Amniotic epithelial cell (primary cell): ENCODE results near the gene TM4SF18.

Experiments used
- DNase-seq: peaks from one replicate; pipeline ENCODE4 v3.0.0-alpha.2; 2010; ENCODE audit warnings: low read depth

The TM4SF18 gene

DNA sequence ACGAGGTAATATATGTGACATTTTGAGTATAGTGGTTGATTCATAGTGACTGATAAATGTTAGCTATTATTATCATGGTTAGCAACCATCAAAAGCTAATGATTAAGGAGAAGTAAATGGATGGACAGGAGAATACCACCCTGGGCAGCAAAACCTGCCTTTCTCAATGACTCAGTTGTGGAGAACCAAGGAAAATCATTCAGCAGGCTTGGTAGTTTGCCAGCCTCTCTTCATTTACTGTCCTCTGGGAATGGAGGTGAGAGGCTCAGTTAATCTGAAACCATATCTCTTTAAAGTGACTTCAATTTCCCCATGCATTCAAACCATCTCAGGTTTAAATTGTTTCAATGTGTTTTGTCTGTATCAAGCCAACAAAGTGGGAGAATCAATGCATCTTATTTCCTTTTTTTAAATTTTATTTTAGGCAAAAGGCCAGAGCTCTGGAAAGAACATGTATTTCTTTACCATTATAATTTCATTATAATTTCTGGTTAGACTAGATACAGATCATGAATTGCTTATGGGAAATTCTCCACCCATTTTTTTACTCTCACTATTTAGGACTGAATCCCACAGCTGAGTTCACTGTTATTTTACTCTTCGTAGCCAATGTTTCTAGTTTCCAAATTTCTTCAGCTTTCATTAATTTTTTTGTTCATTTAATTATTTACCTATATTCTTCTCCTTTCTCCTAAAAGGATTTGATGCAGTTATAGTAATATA, 2.7 kb downstream of the TM4SF18 start:
- DNase-seq: no peak

DNA sequence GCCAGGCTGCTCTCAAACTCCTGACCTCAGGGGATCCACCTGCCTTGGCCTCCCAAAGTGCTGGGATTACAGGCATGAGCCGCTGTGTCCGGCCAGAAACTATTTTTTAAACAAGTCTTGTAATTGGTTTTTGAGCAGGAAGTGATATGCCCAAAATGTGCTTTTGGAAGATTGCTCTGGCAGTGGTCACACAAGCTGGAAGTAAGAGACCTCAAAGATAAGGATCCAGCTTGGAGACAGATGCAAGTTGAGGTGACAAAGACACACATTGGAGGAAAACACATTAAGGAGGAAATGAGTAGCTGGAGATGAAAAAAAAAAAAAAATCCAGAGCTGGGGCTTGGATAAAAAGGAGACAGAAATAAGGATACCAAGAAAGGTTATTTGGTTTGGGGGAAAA, 6.3 kb downstream of the TM4SF18 start:
- DNase-seq: no peak

DNA sequence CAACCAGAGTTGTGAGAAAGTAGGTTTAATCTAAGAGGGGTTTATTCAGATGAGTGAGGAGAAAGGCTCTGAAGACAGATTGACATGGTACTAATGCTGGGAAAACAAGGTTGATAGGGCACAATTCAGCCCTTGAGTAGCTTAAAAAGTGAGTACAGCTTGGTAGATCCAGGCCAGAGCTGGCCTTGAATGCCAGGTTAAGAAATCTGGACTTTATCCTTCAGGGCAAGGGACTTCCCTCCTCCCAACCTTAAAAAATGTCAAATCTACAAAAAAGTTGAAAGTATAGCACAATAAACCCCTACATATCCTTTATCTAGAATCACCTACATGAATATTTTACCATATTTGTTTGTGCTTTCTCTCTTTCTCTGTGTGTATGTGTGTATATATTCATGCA, 7.9 kb downstream of the TM4SF18 start:
- no peak for DNase-seq

DNA sequence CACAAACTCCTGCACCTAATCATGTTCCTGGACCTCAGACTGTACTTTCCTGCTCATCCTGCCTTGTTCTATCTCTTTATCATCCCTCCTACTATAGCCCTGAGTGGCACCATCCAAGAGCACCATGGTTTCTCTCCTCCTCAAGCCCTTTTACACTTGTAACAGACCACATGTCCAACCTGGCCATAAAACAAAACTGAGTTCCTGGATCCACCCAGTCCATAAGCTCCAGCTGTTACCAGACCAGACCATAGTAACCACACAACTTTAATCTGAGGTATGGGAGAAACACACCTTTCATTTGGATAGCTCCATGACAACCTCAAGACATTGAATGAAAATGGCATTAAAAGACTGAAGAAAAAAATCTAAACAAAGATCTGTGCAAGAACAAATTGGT, 9.1 kb downstream of the TM4SF18 start:
- no peak for DNase-seq

DNA sequence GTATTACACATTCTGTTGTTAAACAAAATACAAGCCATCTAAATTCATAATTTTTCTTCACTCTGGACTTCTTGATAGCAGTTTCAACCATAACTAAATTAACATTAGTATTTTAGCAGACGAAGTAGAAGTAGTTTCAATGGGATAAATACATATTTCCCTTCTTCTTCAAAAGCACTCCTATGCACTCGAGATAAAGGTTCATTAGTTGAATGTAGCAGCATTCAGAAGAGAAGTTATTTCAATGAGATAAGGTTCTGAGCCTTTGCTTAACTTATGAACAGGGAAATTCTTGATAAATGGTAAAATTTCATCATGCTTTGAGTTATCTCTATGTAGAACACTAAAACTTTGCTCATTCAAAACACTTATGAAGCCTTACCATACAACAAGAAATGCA, 11.8 kb downstream of the TM4SF18 start:
- no peak for DNase-seq

DNA sequence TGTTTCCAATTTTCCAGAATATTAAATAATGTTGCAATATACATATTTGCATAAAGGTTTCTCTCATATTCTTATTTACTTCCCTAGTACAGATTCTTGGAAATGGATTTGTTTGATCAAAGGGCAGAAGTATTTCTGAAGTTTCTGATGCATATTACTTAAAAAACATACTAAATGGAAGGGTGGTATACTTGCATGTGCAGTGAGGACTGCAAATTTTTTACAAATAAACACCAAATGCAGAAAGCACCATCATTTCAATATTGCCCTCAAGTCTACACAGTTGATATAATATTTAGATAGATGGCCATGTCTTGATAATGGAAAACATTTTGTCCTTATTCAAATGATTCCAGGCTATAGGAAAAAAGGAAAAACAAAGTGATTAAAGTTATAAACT, 12.3 kb downstream of the TM4SF18 start:
- no peak for DNase-seq

DNA sequence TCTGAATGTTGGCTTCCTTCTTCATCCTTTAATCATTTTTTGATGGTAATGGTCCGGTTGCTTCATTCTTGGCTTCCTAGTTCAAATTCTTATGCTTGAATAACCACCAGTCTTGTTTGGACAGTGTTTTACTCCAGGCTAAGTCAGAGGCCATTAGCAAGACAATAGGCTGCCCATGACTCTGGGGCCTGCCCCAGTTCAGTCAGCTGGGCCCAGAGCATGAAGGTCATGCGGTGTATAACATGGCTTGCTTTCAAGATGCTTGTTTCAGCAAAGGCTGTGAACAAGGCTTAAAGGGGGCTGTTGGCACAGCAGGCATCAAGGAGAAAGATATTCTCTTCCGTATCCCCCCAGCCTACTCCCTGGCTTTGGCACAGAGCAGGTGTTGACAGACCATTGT, 13.7 kb downstream of the TM4SF18 start:
- DNase-seq: no peak

DNA sequence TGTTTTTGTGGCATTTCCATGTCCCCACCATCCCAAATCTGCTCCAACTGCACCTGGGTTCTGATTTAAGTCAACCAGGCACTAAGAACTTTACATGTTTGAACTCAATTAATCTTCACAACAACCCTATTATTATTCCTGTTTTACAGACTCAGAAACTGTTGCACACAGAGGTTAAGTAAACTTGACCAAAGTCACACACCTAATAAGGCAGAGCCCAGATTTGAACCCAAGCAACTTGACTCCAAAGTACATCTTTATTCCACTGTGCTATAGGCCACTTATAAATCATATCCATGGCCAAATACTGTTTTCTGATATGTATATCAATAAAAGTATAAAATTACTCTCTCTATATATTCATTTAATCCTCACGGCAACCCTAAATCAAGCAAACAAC, 16.4 kb downstream of the TM4SF18 start:
- DNase-seq: no peak

DNA sequence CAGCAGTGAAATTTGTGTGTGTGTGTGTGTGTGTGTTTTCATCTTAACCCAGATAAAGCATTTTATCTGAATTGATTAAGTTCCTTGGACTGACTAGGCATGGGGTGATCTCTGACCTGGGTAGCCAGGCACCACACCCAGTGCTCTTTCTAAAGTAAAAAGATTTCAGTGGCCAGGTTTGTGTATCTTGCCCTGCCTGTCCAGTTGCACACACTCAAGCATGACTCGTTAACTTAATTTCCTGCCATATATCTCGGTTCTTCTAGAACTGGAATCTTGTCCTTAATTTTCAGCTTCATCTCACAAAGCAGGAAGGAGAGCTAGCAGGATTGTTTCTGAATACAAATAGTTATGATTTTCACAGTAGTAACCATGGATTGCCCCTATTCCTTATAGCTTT, 17.0 kb downstream of the TM4SF18 start:
- no peak for DNase-seq

DNA sequence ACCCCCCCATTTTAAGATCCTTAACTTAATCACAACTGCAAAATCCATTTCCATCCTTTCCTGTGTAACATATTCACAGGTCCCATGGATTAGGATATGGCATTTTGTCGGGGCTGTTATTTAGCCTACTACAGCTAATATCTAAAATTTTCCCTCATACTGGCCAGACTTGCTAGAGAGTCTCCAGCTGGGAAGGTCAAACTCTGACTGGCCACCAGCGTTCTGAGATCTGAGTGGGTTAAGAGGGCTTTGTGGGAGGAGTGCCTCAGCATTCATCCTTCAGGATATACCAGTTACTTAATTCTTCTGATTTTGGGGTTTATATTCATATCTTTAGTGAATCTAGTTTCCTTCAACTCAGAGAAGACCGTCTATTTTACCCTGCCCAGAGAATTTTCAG, 17.7 kb downstream of the TM4SF18 start:
- peak; percentile 26 for DNase-seq

DNA sequence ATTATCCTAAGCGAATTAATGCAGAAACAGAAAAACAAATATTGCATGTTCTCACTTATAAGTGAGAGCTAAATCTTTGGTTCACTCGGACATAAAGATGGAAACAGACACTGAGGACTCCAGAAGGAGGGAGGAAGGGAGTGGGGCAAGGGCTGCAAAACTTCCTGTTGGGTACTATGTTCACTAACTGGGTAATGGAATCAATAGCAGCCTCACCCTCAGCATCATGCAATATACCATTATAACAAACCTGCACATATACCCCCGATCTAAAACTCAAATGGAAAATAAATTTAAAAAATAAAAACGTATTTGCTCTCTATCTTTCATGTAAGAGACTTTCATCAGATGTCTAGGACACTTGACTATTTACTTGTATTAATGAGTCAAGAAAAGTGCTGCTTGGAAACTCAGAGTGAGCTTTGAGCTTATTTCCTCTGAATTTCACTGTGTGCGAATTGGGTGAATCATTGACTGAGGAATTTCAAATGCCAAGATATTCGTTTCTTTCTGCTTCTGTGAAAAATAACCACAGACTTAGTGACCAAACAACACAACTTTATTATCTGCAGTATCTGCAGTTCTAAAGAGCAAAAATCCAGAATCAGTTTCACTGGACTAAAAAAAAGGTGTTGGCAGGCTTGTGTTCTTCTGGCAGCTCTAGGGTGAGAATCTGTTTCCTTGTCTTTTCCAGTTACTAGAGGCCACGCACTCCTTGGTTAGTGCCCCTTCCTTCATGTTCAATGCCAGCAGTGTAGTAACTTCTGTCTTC, 18.4 kb downstream of the TM4SF18 start:
- peak; percentile 86 for DNase-seq

DNA sequence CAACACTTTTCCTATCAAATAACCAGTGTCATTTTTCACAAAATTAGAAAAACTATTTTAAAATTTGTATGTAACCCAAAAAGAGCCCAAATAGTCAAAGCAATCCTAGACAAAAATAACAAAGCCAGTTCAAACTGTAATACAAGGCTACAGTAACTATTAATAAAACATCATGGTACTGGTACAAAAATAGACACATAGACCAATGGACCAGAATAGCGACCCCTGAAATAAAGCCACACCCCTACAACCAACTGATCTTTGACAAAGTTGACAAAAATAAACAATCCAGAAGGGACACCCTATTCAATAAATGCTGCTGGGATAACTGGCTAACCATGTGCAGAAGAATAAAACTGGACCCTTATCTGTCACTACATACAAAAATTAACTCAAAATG, 19.9 kb downstream of the TM4SF18 start:
- no peak for DNase-seq

DNA sequence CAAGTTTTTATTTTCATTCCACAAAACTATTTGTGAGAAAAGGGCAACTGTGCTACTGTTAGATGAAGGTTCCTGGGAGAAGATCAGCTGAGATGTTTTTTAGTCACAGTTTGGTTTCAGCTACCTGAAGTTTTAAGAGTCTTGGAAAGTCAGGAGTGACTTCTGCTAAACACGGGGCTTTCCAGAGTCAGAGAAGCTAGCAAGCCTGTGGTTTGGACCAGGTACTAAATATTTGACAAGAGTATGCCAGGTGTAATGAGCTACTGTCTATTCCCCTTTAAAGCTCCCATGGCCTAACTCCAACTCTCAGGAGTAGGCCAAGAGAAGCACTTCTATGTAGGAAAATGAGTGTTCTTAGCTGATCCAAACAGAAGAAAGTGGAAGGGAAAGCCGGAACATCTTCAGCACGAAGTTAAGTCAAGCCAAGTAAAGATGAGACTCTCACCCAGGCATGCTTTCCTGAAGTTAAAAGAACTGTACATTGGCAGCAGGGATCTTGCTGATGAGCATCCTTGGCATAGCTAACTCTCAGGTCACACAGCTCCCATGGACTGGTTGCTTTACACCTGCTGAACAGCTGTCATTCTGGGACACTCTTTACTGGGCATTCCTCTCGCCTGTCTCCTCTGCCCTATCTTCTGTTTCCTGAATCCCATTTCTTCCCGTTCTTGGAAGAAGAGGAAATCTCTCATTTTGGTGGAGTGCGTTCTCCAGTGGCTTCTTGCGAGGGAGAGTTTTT, 22.5 kb downstream of the TM4SF18 start:
- DNase-seq: no peak

DNA sequence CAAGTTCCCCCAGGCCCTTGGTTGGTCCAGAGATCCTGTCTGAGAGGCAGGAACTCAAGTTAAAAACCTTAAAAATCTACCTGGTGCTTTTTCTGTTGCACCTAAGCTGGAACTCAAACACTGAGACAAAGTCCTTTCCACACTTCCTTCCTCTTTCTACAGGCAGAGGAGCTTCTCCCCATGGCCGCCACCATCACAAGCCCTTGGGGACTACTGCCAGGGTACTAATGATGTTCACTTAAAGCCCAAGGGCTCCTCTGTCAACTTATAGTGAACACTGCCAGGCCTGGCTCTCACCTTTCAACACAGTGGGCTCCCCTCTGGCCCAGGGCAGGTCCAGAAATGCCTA, 26.0 kb downstream of the TM4SF18 start:
- DNase-seq: no peak

DNA sequence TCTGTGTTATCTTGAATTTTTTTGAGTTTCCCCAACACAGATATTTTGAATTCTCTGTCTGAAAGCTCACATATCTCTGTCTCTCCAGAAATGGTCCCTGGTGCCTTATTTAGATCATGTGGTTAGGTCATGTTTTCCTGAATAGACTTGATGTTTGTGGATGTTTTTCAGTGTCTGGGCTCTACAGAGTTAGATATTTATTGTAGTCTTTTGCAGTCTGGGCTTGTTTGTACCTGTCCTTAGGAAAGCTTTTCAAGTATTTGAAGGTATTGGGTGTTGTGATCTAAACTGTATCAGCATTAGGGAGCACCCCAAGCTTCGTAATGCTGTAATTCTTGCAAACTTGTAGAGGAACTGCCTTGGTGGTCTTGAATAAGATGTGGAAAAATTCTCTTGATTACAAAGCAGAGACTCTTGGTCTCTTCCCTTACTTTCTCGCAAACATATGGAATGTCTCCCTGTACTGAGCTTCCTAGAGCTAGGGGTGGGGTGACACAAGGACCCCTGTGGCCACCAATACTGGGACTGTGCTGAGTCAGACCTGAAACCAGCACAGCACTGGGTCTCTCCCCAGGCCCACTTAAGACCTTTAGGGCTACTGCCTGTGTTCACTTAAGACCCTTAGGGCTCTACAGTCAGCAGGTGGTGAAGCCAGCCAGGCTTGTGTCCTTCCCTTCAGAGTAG, 26.5 kb downstream of the TM4SF18 start:
- no peak for DNase-seq

DNA sequence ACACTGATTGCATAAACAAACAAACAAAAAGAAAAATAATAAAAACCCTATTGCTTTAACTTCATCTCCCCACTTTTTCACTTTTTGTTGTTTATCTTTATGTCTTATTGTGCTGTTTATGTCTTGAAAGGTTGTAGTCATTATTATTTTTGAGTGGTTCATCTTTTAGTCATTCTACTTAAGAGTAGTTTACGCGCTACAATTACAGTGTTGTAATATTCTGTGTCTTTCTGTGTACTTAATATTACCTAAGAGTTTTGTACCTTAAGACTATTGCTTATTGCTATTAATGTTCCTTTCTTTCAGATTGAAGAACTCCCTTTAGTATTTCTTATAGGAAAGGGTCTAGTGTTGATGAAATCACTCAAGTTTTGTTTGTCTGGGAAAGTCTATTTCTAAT, 28.1 kb downstream of the TM4SF18 start:
- DNase-seq: no peak

DNA sequence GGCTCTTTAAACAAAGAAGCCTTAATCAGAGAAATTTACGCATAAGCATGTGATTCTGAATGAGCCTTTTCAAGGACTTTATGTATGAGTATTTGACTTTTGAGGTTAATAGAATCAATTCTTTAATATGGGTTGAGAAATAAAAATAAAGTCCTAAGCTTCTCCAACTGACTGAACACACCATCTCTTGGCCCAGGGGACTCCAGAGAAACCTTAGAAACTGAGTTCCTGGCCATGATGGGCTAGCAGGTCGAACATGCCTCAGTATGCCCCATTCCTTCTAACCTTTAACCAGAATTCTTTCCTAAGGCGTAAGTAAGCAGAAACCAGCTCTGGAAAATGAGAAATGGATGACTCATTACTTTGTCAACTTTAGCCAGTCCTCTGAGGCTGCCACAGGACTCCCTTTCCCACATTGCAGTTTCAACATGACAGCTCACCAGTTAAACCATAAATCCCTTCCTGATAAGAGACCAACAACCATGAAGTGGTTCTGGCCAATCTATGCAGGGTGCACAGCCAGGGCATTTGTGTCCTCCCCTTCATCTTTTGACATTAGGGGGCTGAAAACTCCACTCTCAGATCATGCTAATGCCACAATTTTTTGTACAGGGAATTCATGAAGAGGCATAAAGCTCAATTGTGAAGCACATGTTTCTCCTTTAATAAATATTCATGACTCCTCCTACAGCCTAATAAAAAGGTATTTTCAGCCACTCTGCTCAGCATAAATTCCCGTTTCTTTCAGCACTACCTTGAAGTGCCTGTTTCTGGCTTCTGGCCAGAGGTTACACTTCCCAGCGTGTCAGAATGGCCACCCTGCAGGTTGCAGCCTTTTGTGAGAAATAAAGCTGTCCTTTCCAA, 33.3 kb downstream of the TM4SF18 start:
- peak; percentile 98 for DNase-seq

DNA sequence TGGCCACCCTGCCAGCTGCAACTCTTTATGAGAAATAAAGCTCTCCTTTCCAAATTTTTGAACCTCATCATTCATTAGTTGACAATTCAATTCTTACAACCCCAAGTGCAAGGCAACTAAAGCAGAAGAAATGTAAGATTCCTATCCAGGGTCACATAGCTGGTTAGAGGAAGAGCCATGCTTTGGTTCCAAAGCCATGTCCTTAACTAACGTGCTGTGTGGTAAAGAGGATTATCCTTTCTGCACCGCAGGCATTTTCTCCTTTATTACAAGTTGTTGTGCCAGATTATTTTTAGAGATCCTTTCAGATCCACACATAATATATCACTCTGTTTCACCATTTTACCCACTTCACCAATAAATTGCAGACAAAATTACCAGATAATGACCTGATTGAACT, 36.5 kb downstream of the TM4SF18 start:
- DNase-seq: peak; percentile 32

DNA sequence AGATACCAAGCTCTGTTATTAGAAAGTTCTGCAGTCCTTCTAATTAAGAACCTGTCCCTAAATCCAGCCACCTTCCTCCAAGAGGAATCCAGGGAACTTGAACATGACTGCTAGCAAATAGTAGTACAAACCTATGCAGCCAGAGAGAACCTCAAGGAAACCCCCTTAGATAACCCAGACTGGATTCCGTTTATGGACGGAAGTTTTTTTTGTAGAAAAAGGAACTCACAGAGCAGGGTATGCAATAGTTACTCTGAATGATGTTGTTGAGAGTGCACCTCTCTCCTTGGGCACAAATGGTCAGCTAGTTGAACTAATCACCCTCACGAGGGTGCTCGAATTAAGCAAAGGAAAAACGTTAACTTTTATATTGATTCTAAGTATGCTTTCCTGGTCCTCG, 40.8 kb downstream of the TM4SF18 start:
- no peak for DNase-seq

DNA sequence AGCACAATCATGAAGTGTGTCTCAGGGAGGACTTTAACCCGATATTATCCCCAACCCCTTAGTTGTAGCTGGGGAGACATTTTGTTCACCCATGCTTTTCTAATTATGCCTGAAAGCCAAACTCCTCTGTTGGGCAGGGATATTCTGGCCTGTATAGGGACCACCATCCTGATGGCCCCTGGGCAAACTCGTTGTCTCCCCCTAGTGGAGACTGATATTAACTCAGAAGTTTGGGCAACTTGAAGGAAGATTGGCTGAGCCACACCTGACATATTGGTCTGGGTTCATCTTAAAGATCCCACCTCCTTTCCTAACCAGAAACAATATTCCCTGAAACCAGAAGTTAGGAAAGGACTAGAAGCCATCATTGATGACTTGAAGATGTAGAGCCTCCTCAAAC, 42.3 kb downstream of the TM4SF18 start:
- DNase-seq: no peak

DNA sequence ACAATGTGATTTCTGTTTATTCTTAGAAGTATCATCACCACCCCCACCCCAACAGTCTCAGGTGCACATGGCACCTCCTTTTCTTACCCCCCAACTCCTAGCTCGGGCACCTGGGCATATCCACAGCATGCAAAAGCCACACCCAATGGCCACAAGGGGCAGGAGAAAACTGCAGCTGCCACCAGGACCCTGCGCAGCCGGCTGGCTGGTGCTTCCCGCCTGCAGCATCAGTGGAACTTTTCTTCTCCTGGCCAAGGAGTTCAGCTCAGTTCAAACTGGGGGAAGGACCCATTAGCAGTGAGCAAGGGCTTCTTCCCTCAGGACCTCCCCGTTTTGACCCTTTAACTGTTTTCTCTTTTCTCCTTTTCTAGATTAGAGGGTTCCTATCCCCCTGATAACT, 44.8 kb downstream of the TM4SF18 start:
- DNase-seq: no peak

DNA sequence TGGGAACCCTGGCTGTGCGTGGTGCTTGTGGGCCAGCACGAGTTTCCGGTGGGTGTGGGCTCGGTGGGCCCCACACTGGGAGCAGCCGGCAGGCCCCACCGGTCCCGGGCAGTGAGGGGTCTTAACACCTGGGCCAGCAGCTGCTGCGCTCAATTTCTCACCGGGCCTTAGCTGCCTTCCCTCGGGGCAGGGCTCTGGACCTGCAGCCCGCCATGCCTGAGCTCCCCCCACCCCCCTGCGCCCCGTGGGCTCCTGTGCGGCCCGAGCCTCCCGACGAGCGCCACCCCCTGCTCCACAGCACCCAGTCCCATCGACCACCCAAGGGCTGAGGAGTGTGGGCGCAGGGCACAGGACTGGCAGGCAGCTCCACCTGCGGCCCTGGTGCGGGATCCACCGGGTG, 49.4 kb downstream of the TM4SF18 start:
- DNase-seq: no peak
